VCaP (cell line): ENCODE data around the gene SLC22A1.

Source experiments
- H3K27ac ChIP-seq: fragments of 450-650 bp; 2 replicates; pipeline ENCODE4 v1.5.1; 2017
- TF ChIP-seq, protein P1 (sequence below): fragments of 450-650 bp; conservative IDR thresholded peaks from 2 replicates; pipeline ENCODE4 v1.5.1; 2017; ENCODE audit warnings: mild to moderate bottlenecking, moderate library complexity

The SLC22A1 gene

DNA sequence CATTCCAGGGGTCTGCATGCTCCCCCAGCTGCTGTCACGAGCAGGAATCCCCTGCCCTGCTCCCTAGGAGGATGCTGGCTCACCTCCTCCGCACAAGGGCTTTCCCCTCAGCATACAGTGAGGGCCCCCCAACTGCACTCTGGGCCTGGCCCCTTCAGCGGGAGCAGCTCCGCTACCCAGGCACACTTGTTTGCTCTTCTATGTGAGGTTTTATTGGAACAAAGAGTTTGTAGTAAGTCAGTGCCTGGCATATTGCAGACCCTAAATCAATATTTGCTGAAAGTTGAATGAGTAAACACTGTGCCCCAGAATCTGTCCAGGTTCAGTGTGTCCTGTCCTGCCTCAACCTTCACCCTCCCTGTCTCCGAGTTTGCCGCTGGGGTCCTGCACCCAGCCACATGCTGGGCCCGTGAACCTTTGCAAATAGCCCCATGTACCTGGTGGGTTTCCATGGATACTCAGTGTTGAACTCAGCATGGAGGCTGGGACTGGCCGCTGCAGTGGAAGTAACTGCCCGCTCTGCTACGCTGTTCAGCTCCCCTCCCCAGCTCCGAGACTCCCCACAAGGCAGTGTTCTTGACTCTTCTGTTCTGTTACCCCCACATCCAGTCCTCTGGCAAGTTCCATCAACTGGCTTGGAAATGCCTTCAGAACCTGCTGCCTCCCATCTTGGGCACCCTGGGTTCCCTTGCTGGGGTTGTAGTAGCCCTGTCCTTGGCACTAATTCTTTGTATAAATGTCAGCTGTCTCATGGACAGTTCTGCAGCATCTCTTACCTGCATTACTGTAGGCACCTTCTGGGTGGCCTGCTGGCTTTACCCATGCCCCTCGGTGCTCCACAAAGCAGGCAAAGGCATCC is 15.7 kb downstream of the SLC22A1 start:
- TF ChIP-seq, protein P1, sequence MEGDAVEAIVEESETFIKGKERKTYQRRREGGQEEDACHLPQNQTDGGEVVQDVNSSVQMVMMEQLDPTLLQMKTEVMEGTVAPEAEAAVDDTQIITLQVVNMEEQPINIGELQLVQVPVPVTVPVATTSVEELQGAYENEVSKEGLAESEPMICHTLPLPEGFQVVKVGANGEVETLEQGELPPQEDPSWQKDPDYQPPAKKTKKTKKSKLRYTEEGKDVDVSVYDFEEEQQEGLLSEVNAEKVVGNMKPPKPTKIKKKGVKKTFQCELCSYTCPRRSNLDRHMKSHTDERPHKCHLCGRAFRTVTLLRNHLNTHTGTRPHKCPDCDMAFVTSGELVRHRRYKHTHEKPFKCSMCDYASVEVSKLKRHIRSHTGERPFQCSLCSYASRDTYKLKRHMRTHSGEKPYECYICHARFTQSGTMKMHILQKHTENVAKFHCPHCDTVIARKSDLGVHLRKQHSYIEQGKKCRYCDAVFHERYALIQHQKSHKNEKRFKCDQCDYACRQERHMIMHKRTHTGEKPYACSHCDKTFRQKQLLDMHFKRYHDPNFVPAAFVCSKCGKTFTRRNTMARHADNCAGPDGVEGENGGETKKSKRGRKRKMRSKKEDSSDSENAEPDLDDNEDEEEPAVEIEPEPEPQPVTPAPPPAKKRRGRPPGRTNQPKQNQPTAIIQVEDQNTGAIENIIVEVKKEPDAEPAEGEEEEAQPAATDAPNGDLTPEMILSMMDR = no peak

DNA sequence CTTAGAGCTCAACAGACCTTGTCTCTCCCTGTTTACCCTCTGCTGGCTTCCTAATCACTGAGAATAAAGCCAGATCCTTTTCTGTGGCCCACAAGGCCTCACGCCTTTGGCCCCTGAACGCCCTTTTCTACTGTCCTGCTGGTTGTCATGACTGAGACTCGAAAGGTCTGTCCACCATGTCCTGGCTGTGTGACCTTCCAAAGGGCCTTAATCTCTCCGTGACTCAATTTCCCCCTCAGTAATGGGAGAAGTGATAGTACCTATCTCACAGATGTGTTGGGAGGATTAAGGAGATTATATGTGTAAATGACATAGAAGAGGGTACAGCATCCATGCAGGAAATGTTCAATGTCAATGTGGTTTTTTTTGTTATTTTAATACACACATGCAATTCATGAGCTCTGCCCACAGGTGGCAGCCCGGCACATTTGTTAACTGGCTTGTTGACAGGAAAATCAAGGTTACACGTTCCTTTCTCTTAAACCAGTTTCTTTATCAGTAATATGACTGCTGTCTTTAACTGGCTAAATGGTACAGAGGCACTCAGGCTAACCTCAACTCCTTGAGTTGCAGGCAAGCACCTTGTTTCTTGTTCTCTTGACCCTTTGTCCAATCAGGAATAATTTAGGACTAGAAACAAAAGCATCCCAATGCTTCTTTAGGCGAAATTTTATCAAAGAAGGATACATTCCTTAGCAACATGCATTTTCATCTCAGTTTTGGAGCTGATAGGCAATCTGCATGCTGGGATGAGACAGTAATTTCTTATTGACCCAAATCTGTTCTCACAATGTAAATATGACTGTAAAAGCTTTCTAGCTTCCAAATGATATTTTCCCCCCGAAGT is 16.6 kb downstream of the SLC22A1 start:
- H3K27ac ChIP-seq = peak overlapping the region; percentile 70
- TF ChIP-seq, protein P1 = peak; percentile 87

More for the DNA sequence above, 15.7 kb downstream of the SLC22A1 start:
- H3K27ac ChIP-seq = peak overlapping the region; percentile 70

DNA sequence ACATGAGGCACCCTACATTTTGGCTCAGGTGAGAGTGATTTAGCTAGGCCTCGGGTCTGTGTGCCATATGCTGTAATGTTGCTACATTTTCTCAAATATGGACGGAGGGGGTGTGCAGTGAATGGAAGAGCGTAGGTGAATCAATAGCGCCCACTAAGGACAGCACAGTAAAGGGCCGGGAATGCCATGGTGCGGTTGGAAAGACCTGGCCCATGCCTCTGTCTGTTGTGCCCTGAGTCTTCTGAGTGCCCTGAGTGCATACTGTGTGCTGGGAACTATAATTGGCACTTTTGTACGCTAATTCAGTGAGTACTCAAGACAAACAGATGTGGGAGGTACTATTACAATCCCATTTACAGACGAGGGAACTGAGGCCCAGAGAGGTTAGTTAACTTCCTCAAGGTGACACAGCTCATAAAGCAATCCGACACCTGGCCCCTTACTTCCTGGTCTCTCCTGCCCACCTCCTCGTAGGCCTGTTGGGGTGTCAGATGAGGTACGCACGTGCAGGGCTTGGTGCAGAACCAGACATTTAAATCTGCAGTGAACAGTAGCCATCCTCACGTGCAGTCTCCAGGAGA is 17.3 kb downstream of the SLC22A1 start:
- TF ChIP-seq, protein P1 = no peak
- H3K27ac ChIP-seq = peak overlapping the region; percentile 70

DNA sequence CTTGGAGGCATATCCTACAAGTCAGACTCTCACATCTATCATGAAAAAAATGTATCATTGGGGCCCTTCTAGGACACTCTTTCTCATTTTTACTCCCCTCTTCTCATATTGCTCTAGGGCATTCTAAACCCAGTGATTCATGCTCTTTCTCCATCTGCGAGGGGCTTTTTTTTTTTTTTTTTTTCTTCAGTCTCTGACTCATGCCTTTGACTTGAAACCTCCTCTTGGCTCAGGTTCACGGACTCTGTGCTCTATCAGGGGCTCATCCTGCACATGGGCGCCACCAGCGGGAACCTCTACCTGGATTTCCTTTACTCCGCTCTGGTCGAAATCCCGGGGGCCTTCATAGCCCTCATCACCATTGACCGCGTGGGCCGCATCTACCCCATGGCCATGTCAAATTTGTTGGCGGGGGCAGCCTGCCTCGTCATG is 17.8 kb downstream of the SLC22A1 start:
- H3K27ac ChIP-seq = peak overlapping the region; percentile 70
- TF ChIP-seq, protein P1 = no peak

DNA sequence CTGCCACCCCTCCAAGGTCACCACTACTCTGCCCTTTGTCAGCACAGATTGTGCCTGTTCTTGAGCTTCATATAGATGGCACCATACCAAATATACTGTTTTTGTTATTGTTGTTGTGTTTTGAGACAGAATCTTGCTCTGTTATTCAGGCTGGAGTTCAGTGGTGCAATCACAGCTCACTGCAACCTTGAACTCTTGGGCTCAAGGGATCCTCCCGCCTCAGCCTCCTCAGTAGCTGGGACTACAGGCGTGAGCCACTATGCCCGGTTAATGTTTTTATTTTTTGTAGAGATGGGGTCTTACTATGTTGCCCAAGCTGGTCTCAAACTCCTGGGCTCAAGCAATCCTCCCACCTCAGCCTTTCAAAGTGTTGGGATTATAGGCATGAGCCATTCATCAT is 18.9 kb downstream of the SLC22A1 start:
- H3K27ac ChIP-seq = peak overlapping the region; percentile 70

DNA sequence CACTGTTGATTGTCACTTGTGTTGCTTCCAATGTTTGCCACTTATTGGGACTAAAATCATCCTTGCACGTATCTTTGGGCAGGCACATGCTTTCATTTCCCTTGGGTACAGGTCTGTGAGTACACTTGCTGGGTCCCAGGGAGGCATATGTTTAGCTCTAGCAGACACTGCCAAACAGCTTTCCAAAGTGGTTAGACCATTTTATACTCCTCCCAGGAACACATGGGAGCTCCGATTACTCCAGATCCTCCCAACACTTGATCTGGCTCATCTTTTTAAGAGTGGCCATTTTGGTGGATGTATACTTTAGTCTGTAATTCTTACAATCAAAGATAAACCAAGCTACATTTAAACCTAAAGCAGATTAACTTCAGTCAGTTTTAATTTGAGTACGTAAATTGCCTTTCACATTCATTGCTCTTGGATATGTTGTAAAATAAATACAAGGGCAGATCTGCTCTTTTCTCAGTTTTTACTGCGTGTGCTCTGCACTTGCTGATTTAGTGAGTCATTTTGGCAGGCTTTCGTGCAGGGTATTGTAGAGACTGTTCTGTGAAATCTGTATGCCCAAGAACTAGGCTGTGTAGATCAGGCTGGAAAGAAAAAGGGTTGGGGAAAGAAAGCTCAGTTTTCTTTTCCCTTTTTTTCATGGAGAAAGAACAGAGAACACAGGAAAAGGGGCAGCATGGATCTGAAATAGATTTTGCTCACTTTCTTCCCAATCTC is 19.5 kb downstream of the SLC22A1 start:
- H3K27ac ChIP-seq = peak overlapping the region; percentile 70
- TF ChIP-seq, protein P1 = no peak

DNA sequence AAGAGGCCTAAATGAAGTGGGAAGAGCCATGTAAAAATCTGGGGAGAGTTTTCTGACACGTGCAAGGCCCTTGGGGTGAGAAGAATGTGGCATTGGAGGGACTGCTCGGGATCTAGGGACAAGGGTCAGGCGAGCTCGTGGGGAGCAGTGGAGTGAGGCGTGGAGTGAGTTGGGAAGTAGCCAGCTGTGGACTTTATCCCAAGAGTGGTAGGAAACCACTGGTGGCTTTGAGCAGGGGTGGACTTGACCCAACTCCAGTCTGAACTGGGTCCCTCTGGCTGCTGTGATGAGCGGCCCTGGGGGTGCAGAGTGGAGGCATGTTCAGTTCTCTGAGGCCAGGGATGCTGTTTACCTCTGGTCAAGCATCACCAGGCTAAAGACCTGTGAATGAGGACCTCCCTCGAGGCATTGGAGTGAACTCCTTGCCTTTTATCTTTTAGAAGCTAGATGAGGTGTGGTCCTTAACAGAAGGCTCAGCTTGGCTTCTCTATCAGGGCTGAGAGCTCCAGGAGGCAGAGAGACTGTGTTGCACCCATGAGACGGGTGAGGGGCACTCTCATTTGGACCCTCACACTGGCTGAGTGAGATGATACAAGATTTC is 20.6 kb downstream of the SLC22A1 start:
- TF ChIP-seq, protein P1 = no peak
- peak overlapping the region; percentile 70 for H3K27ac ChIP-seq
